HepG2 (cell line): ENCODE measurements around the gene CRYM. TPM values are rescaled to one million over a fixed set of nuclear protein-coding genes. Genes with fewer than 3 reads are reported as not detected.

ENCODE experiments used
- ATAC-seq: fragments of 200-7000 bp; cut with Tn5 transposase; 3 replicates; pipeline ENCODE4 v1.9.1; 2020; ENCODE audit warnings: mild to moderate bottlenecking, moderate library complexity
- BruUV-seq: library from RNA; stranded (reverse); fragments of 400-500 nt; replicated peaks from 2 replicates; lab custom pipeline; 2021; lab: Mats Ljungman, UMichigan
- CTCF ChIA-PET: fragments of 300-600 bp; formaldehyde crosslinking; extraction: SDS; loops from one replicate; lab custom pipeline; 2021; ENCODE audit warnings: low total read pairs, inconsistent platforms, low intra/inter-chr PET ratio; lab: Yijun Ruan, JAX
- POLR2A ChIA-PET: fragments of 350-600 bp; sonication (Branson Sonifier 250); formaldehyde crosslinking; loops from one replicate; lab custom pipeline; 2020; ENCODE audit warnings: antibody characterized with exemption, inconsistent platforms; lab: Yijun Ruan, JAX
- DNase-seq: peaks from one replicate; pipeline ENCODE4 v3.0.0-alpha.2; 2015; ENCODE audit warnings: low spot score
- FAIRE-seq: peaks from 3 replicates; lab custom pipeline; 2011; peaks lifted over from hg19 to GRCh38; lab: Jason Lieb, UNC
- H2AFZ ChIP-seq: one replicate; pipeline ENCODE4 v1.6.1; 2011; ENCODE audit warnings: low read length, inconsistent platforms
- H3K27ac ChIP-seq: fragments of 300-600 bp; 3 replicates; pipeline ENCODE4 v1.8.0; 2011; ENCODE audit warnings: mixed run types, mild to moderate bottlenecking, mixed read lengths, low read length, inconsistent platforms; ENCODE audit not compliant: insufficient read depth; ENCODE audit errors: extremely low read length
- H3K27me3 ChIP-seq, 2 experiments: fragments of 200-600 bp in 1 of 2; 2 replicates in 1 of 2; 3 replicates in 1 of 2; pipeline versions ENCODE4 v1.6.0 to v1.8.0; 2011; ENCODE audit warnings: low read length in 2 of 2, mild to moderate bottlenecking in 2 of 2, moderate library complexity in 2 of 2, inconsistent platforms in 1 of 2; ENCODE audit not compliant: insufficient read depth in 2 of 2, control insufficient read depth in 1 of 2
- H3K36me3 ChIP-seq, 2 experiments: fragments of 200-600 bp in 1 of 2; replicated peaks in 1 of 2; 2 replicates in 1 of 2; 3 replicates in 1 of 2; pipeline versions ENCODE4 v1.5.1 to v1.8.0; 2011; ENCODE audit warnings: low read length in 2 of 2, inconsistent platforms in 1 of 2; ENCODE audit not compliant: insufficient read depth in 2 of 2, control insufficient read depth in 1 of 2
- H3K4me1 ChIP-seq: 2 replicates; pipeline ENCODE4 v1.5.1; 2012; ENCODE audit warnings: low read length, inconsistent platforms; ENCODE audit not compliant: insufficient read depth
- H3K4me2 ChIP-seq: 2 replicates; pipeline ENCODE4 v1.6.0; 2011; ENCODE audit warnings: low read depth, low read length, inconsistent platforms
- H3K4me3 ChIP-seq, 3 experiments: fragments of 200-600 bp in 1 of 3; sonication (generic), shearing (Covaris generic) in 1 of 3; replicated peaks in 1 of 3; 2 replicates each; pipeline ENCODE4 v1.5.1; 2011 to 2016; ENCODE audit warnings: low read length in 3 of 3, inconsistent platforms in 2 of 3, low read depth in 2 of 3, mild to moderate bottlenecking in 2 of 3, control low read depth in 1 of 3, mixed read lengths in 1 of 3; ENCODE audit not compliant: insufficient read depth in 1 of 3
- H3K79me2 ChIP-seq: one replicate; pipeline ENCODE4 v1.6.1; 2011; ENCODE audit warnings: low read length, inconsistent platforms; ENCODE audit not compliant: insufficient read depth
- H3K9ac ChIP-seq: 2 replicates; pipeline ENCODE4 v1.6.0; 2011; ENCODE audit warnings: mild to moderate bottlenecking, low read depth, low read length, inconsistent platforms; ENCODE audit not compliant: insufficient read depth
- H3K9me3 ChIP-seq: 2 replicates; pipeline ENCODE4 v1.5.1; 2012; ENCODE audit warnings: mild to moderate bottlenecking, low read length
- H4K20me1 ChIP-seq: 2 replicates; pipeline ENCODE4 v1.6.0; 2011; ENCODE audit warnings: inconsistent platforms, mild to moderate bottlenecking, low read length, moderate library complexity; ENCODE audit not compliant: insufficient read depth
- CEBPB ChIP-seq: IDR thresholded peaks from 2 replicates; pipeline ENCODE4 v1.6.1; 2011; ENCODE audit warnings: low read depth, low read length, improper control_type of control experiment, borderline replicate concordance
- DMAP1 ChIP-seq: IDR thresholded peaks from 2 replicates; pipeline ENCODE4 v1.6.1; 2016
- KAT7 ChIP-seq: IDR thresholded peaks from 2 replicates; pipeline ENCODE4 v1.6.1; 2018; ENCODE audit warnings: borderline replicate concordance, missing compliant biosample characterization
- KLF16 ChIP-seq, 2 experiments: sonication (generic) in 1 of 2; formaldehyde crosslinking in 1 of 2; IDR thresholded peaks; 2 replicates each; pipeline versions ENCODE4 v1.6.1 to v1.8.0; 2016 to 2023; ENCODE audit warnings: missing genetic modification reagents in 2 of 2, missing compliant biosample characterization in 1 of 2
- MED1 ChIP-seq: sonication (generic); formaldehyde crosslinking; IDR thresholded peaks from 2 replicates; pipeline ENCODE4 v1.4.0; 2020; ENCODE audit warnings: missing genetic modification reagents
- ZBTB8A ChIP-seq: sonication (generic); formaldehyde crosslinking; IDR thresholded peaks from 2 replicates; pipeline ENCODE4 v1.4.0; 2020; ENCODE audit warnings: mild to moderate bottlenecking, low read depth, missing genetic modification reagents, borderline replicate concordance
- ZKSCAN1 ChIP-seq: fragments of 150-350 bp; IDR thresholded peaks from 2 replicates; pipeline ENCODE4 v1.6.1; 2014; ENCODE audit warnings: low read length
- ZNF451 ChIP-seq: sonication (generic); formaldehyde crosslinking; IDR thresholded peaks from 2 replicates; pipeline ENCODE4 v1.5.0; 2020; ENCODE audit warnings: mild to moderate bottlenecking, missing genetic modification reagents
- in situ Hi-C: cut with HindIII; loops from 2 replicates; pipeline ENCODE4 v1.10.0; 2017; ENCODE audit warnings: low pct_unique_long_range_greater_than_20kb; ENCODE audit not compliant: extremely low pct_ligation_motif_present
- intact Hi-C: fragments of 100-400 bp; cut with micrococcal nuclease; formaldehyde crosslinking; loops from one replicate; pipeline ENCODE4 v1.10.0; 2022; ENCODE audit not compliant: unreplicated experiment
- polyA plus RNA-seq, 8 experiments: library from polyadenylated mRNA; depleted of rRNA in 3 of 8; stranded (reverse) in 7 of 8; unstranded in 1 of 8; fragments of >200 nt; fragmentation: Illumina TruSeq in 4 of 8; extraction: Trizol in 4 of 8; gene quantifications; 2 replicates each; pipeline versions ENCODE4 v1.2.1 to v1.2.3, GENCODE V29; 2011 to 2016; ENCODE audit warnings: low read depth in 4 of 8, missing spikeins in 1 of 8, mixed read lengths in 1 of 8; ENCODE audit not compliant: insufficient read depth in 1 of 8
- total RNA-seq, 5 experiments: library from RNA; depleted of rRNA; stranded (reverse); fragments of >200 nt; fragmentation: Illumina TruSeq; extraction: Trizol; gene quantifications; 2 replicates each; pipeline ENCODE4 v1.2.3, GENCODE V29; 2016; ENCODE audit warnings: low read depth in 1 of 5
- TF ChIP-seq, protein P1 (sequence below), 2 experiments: fragments of 450-650 bp in 1 of 2; sonication (generic) in 1 of 2; formaldehyde crosslinking; IDR thresholded peaks; 2 replicates each; pipeline versions ENCODE4 v1.5.0 to v1.8.0; 2020 to 2022; ENCODE audit warnings: mild to moderate bottlenecking in 1 of 2, missing genetic modification reagents in 1 of 2
- TF ChIP-seq, protein P2 (sequence below): sonication (generic); formaldehyde crosslinking; IDR thresholded peaks from 2 replicates; pipeline ENCODE4 v1.4.0; 2020; ENCODE audit warnings: missing genetic modification reagents
- TF ChIP-seq, protein P3 (sequence below), 2 experiments: sonication (generic) in 1 of 2; formaldehyde crosslinking in 1 of 2; IDR thresholded peaks; 2 replicates each; pipeline versions ENCODE4 v1.4.0 to v1.6.1; 2016 to 2020; ENCODE audit warnings: borderline replicate concordance in 1 of 2, low read depth in 1 of 2, mild to moderate bottlenecking in 1 of 2, missing genetic modification reagents in 1 of 2

The CRYM gene
- total and polyA plus RNA-seq, 2 of the 13 experiments (the other 11 are each of a cell fraction or from before 2014, with no cell fraction given) = 1.9 to 2.2 TPM

DNA sequence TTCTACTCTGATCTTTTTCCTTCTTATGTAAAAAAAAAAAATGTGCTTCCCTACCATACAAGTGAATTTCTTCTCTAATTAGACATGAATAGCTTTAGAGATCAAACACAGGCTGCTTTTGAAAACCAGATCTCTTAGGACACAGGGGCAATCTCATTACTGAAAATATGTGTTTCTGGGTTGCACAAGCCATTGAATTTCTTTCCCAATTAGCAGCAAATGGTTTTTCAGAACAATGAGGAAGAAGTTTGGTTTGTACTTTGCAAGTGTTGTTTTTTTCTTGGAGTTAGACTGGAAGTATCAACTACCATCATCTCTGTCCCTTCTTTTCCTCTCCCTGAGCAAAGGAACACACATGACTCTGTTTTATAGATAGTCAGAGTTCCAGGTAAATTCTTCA, 50.2 kb downstream of the CRYM start:
- Histone ChIP-seq H4K20me1 (no peaks in the 10 kb centered on the region), H3K27me3 (no peaks in the 10 kb centered on the region; a peak in 1 of 5 replicates), H3K4me1 (peaks cover 48% of the 10 kb centered on the region), H3K27ac (no peak overlapping the region), H2AFZ (no peak overlapping the region), H3K4me3 (no peak overlapping the region), H3K4me2 (no peak overlapping the region), H3K79me2 (no peaks in the 10 kb centered on the region), H3K9ac (no peak overlapping the region), H3K9me3 (no peaks in the 10 kb centered on the region), H3K36me3 (no peaks in the 10 kb centered on the region)
- no peak for FAIRE-seq
- no peak for ATAC-seq
- in situ Hi-C loops = no loop called here
- ChIA-PET POLR2A (no interaction called here), CTCF (no interaction called here)
- TF ChIP-seq MED1 (CRISPR knock-in tag) (no peak), CEBPB (peak; percentile 55; the same call in 1 of the 2 replicates)
- DNase-seq = no peak
- intact Hi-C loops = no loop called here
- no TSS peak for BruUV-seq

DNA sequence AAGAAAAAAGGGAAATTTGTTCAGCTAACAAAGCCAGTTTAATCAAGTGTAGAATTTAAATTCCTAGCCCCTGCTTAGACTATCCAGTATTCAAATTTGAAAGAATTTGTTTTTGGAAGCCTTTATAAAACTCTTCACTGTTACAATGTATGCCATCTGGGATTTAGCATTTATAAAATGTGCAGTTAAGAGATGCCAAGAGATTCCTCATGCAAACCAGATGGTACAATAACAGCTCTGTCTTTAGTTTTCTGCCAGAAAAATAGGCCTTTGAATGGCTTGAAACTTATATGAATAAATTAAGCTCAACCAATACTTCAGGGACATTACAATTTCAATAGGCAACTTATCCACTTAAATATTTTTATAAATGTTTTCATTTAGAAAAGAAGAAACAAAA, 51.3 kb downstream of the CRYM start:
- no peak overlapping the region for H3K9ac ChIP-seq
- DNase-seq (no peak), FAIRE-seq (no peak), ATAC-seq (no peak)
- CTCF ChIA-PET = no interaction called here
- no peaks in the 10 kb centered on the region; a peak in 1 of 5 replicates for H3K27me3 ChIP-seq
- H3K4me1 ChIP-seq = peaks cover 51% of the 10 kb centered on the region
- no peak overlapping the region for H3K27ac ChIP-seq
- intact Hi-C loops = no loop called here
- H3K9me3 ChIP-seq = no peaks in the 10 kb centered on the region
- H4K20me1 ChIP-seq = no peaks in the 10 kb centered on the region
- H3K4me2 ChIP-seq = no peak overlapping the region
- no peaks in the 10 kb centered on the region for H3K36me3 ChIP-seq
- no peaks in the 10 kb centered on the region for H3K79me2 ChIP-seq
- no peak overlapping the region for H2AFZ ChIP-seq
- no TSS peak for BruUV-seq
- no peak overlapping the region for H3K4me3 ChIP-seq
- in situ Hi-C loops = no loop called here
- POLR2A ChIA-PET = no interaction called here
- no peak for TF ChIP-seq KAT7 (CRISPR knock-in tag)
- TF ChIP-seq DMAP1 (CRISPR knock-in tag) = no peak
- no peak for TF ChIP-seq ZKSCAN1
- TF ChIP-seq ZNF451 (CRISPR knock-in tag) = no peak
- TF ChIP-seq, protein P1, sequence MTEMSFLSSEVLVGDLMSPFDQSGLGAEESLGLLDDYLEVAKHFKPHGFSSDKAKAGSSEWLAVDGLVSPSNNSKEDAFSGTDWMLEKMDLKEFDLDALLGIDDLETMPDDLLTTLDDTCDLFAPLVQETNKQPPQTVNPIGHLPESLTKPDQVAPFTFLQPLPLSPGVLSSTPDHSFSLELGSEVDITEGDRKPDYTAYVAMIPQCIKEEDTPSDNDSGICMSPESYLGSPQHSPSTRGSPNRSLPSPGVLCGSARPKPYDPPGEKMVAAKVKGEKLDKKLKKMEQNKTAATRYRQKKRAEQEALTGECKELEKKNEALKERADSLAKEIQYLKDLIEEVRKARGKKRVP (CRISPR knock-in tag; IDR thresholded peaks at IDR 0.05) = no peak
- no peak for TF ChIP-seq KLF16 (CRISPR knock-in tag; IDR thresholded peaks at IDR 0.05)
- TF ChIP-seq ZBTB8A (CRISPR knock-in tag) = no peak
- TF ChIP-seq, protein P2, sequence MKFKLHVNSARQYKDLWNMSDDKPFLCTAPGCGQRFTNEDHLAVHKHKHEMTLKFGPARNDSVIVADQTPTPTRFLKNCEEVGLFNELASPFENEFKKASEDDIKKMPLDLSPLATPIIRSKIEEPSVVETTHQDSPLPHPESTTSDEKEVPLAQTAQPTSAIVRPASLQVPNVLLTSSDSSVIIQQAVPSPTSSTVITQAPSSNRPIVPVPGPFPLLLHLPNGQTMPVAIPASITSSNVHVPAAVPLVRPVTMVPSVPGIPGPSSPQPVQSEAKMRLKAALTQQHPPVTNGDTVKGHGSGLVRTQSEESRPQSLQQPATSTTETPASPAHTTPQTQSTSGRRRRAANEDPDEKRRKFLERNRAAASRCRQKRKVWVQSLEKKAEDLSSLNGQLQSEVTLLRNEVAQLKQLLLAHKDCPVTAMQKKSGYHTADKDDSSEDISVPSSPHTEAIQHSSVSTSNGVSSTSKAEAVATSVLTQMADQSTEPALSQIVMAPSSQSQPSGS (CRISPR knock-in tag) = no peak
- TF ChIP-seq, protein P3, sequence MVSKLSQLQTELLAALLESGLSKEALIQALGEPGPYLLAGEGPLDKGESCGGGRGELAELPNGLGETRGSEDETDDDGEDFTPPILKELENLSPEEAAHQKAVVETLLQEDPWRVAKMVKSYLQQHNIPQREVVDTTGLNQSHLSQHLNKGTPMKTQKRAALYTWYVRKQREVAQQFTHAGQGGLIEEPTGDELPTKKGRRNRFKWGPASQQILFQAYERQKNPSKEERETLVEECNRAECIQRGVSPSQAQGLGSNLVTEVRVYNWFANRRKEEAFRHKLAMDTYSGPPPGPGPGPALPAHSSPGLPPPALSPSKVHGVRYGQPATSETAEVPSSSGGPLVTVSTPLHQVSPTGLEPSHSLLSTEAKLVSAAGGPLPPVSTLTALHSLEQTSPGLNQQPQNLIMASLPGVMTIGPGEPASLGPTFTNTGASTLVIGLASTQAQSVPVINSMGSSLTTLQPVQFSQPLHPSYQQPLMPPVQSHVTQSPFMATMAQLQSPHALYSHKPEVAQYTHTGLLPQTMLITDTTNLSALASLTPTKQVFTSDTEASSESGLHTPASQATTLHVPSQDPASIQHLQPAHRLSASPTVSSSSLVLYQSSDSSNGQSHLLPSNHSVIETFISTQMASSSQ (IDR thresholded peaks at IDR 0.05; ENCODE audit: low read depth) = no peak
- TF ChIP-seq, protein P3 (CRISPR knock-in tag; IDR thresholded peaks at IDR 0.05; ENCODE audit: borderline replicate concordance) = no peak
